CD4-positive, alpha-beta T cell treated with Interleukin-10 for 1 hour (primary cell): Measurements from ENCODE around the gene ZNF618.

Experiments used
- DNase-seq: peaks from one replicate; pipeline ENCODE4 v3.0.0-alpha.2; 2020

The ZNF618 gene

GRCh38 chr9:114047717-114048116 lies 171.6 kb downstream of the ZNF618 start:
- DNase-seq: no peak

GRCh38 chr9:114048533-114049415 lies 172.7 kb downstream of the ZNF618 start:
- no peak for DNase-seq

GRCh38 chr9:114049441-114050225 lies 173.5 kb downstream of the ZNF618 start:
- DNase-seq: no peak

- no peak for DNase-seq
Observed at GRCh38 chr9:114050226-114050568, 174.1 kb downstream of the ZNF618 start.

GRCh38 chr9:114050646-114051045 lies 174.5 kb downstream of the ZNF618 start:
- no peak for DNase-seq

- DNase-seq: no peak
Observed at GRCh38 chr9:114051281-114051680, 175.2 kb downstream of the ZNF618 start.

- no peak for DNase-seq
Observed at GRCh38 chr9:114051706-114052105, 175.6 kb downstream of the ZNF618 start.

GRCh38 chr9:114053246-114054005 lies 177.3 kb downstream of the ZNF618 start:
- no peak for DNase-seq

GRCh38 chr9:114054191-114054690 lies 178.1 kb downstream of the ZNF618 start:
- no peak for DNase-seq

- no peak for DNase-seq
Observed at GRCh38 chr9:114055061-114055460, 179.0 kb downstream of the ZNF618 start.

- no peak for DNase-seq
Observed at GRCh38 chr9:114055894-114056293, 179.8 kb downstream of the ZNF618 start.

- DNase-seq: no peak
Observed at GRCh38 chr9:114056527-114056926, 180.4 kb downstream of the ZNF618 start.

GRCh38 chr9:114057161-114057885 lies 181.2 kb downstream of the ZNF618 start:
- no peak for DNase-seq

- no peak for DNase-seq
Observed at GRCh38 chr9:114058688-114059046, 182.6 kb downstream of the ZNF618 start.

GRCh38 chr9:114059047-114059803 lies 183.1 kb downstream of the ZNF618 start:
- no peak for DNase-seq

- DNase-seq: no peak
Observed at GRCh38 chr9:114060070-114060469, 184.0 kb downstream of the ZNF618 start.

GRCh38 chr9:114060711-114061110 lies 184.6 kb downstream of the ZNF618 start:
- DNase-seq: no peak

- no peak for DNase-seq
Observed at GRCh38 chr9:114061292-114061691, 185.2 kb downstream of the ZNF618 start.

GRCh38 chr9:114061830-114062474 lies 185.8 kb downstream of the ZNF618 start:
- DNase-seq: no peak

GRCh38 chr9:114065304-114065703 lies 189.2 kb downstream of the ZNF618 start:
- DNase-seq: no peak
